ENCODE data around the gene GFRA4.

Gene GFRA4

GRCh38 chr20:3685341-3685740 lies 22.1 kb upstream of the GFRA4 start:
- TF ChIP-seq CTCF (conservative IDR thresholded peaks at IDR 0.05; ENCODE audit: low read length) (no peak), EZH2phosphoT487 (IDR thresholded peaks at IDR 0.05; ENCODE audit: borderline replicate concordance) (no peak)
- Histone ChIP-seq H3K4me3 (ENCODE audit: low read length, poor library complexity, severe bottlenecking) (no peak overlapping the region), H4K20me1 (ENCODE audit: insufficient read depth, low read length, poor library complexity, severe bottlenecking) (no peaks in the 10 kb centered on the region), H3K79me2 (ENCODE audit: insufficient read depth, low read length) (no peaks in the 10 kb centered on the region), H3F3A (ENCODE audit: low read depth) (no peaks in the 10 kb centered on the region), H3K9me2 (replicated peaks; ENCODE audit: low read depth, low read length) (no peaks in the 10 kb centered on the region), H3K36me3 (ENCODE audit: insufficient read depth, low read length) (no peaks in the 10 kb centered on the region), H3K4me2 (ENCODE audit: low read depth, low read length, poor library complexity, severe bottlenecking) (no peak overlapping the region), H3K9ac (ENCODE audit: low read depth, low read length, poor library complexity, severe bottlenecking) (no peak overlapping the region), H3K27me3 (ENCODE audit: insufficient read depth, low read length, poor library complexity, severe bottlenecking) (no peaks in the 10 kb centered on the region), H3K9me3 (ENCODE audit: insufficient read depth, low read depth, low read length) (no peaks in the 10 kb centered on the region), H3K4me1 (ENCODE audit: insufficient read depth, low read length, poor library complexity, severe bottlenecking) (no peaks in the 10 kb centered on the region), H2AFZ (ENCODE audit: low read length) (no peak overlapping the region)

- no peak within 1 kb of the TSS for H2AFZ ChIP-seq (ENCODE audit: low read length)
- no peaks in the 10 kb centered on the region for H3K9me3 ChIP-seq (ENCODE audit: insufficient read depth, low read depth, low read length)
- H3K4me3 ChIP-seq (ENCODE audit: low read length, poor library complexity, severe bottlenecking), result no peak within 1 kb of the TSS
- no peak for TF ChIP-seq EZH2phosphoT487 (IDR thresholded peaks at IDR 0.05; ENCODE audit: borderline replicate concordance)
- no peak for TF ChIP-seq CTCF (conservative IDR thresholded peaks at IDR 0.05; ENCODE audit: low read length)
- no peaks in the 10 kb centered on the region for H3K4me1 ChIP-seq (ENCODE audit: insufficient read depth, low read length, poor library complexity, severe bottlenecking)
- no peaks in the 10 kb centered on the region for H3K27me3 ChIP-seq (ENCODE audit: insufficient read depth, low read length, poor library complexity, severe bottlenecking)
- no peak within 1 kb of the TSS for H3K4me2 ChIP-seq (ENCODE audit: low read depth, low read length, poor library complexity, severe bottlenecking)
- no peaks in the 10 kb centered on the region for H4K20me1 ChIP-seq (ENCODE audit: insufficient read depth, low read length, poor library complexity, severe bottlenecking)
- no peaks in the 10 kb centered on the region for H3K36me3 ChIP-seq (ENCODE audit: insufficient read depth, low read length)
- no peak within 1 kb of the TSS for H3K9ac ChIP-seq (ENCODE audit: low read depth, low read length, poor library complexity, severe bottlenecking)
- no peaks in the 10 kb centered on the region for H3F3A ChIP-seq (ENCODE audit: low read depth)
- H3K79me2 ChIP-seq (ENCODE audit: insufficient read depth, low read length), result no peaks in the 10 kb centered on the region
- H3K9me2 ChIP-seq (replicated peaks; ENCODE audit: low read depth, low read length), result no peaks in the 10 kb centered on the region
These were observed 19.0 kb upstream of the GFRA4 start, which contains the start of gene ADAM33 for GRCh38 chr20:3681931-3682781. TSS of gene ADAM33 (minus strand) at chr20:3682010. CDS start at chr20:3682004, 6 bp downstream.

- no peak overlapping the region for H3K4me3 ChIP-seq (ENCODE audit: low read length, poor library complexity, severe bottlenecking)
These were observed 18.2 kb upstream of the GFRA4 start for GRCh38 chr20:3681352-3681930.

More at GRCh38 chr20:3681352-3681930, 18.2 kb upstream of the GFRA4 start:
- Histone ChIP-seq H3F3A (ENCODE audit: low read depth) (no peaks in the 10 kb centered on the region), H3K9ac (ENCODE audit: low read depth, low read length, poor library complexity, severe bottlenecking) (no peak overlapping the region), H3K4me2 (ENCODE audit: low read depth, low read length, poor library complexity, severe bottlenecking) (no peak overlapping the region), H2AFZ (ENCODE audit: low read length) (no peak overlapping the region), H3K9me2 (replicated peaks; ENCODE audit: low read depth, low read length) (no peaks in the 10 kb centered on the region), H4K20me1 (ENCODE audit: insufficient read depth, low read length, poor library complexity, severe bottlenecking) (no peaks in the 10 kb centered on the region), H3K36me3 (ENCODE audit: insufficient read depth, low read length) (no peaks in the 10 kb centered on the region), H3K27me3 (ENCODE audit: insufficient read depth, low read length, poor library complexity, severe bottlenecking) (no peaks in the 10 kb centered on the region), H3K4me1 (ENCODE audit: insufficient read depth, low read length, poor library complexity, severe bottlenecking) (no peaks in the 10 kb centered on the region), H3K79me2 (ENCODE audit: insufficient read depth, low read length) (no peaks in the 10 kb centered on the region), H3K9me3 (ENCODE audit: insufficient read depth, low read depth, low read length) (no peaks in the 10 kb centered on the region)
- TF ChIP-seq EZH2phosphoT487 (IDR thresholded peaks at IDR 0.05; ENCODE audit: borderline replicate concordance) (no peak), CTCF (conservative IDR thresholded peaks at IDR 0.05; ENCODE audit: low read length) (no peak)

Measured in Loucy (cell line).